A549 (cell line): ENCODE measurements around the gene PVALEF. TPM values are rescaled to one million over a fixed set of nuclear protein-coding genes. Genes with fewer than 3 reads are reported as not detected.

Source experiments
- ATAC-seq, 2 experiments: fragments of 200-7000 bp in 1 of 2; fragments of >200 bp in 1 of 2; cut with Nextera tagmentation in 1 of 2; cut with Tn5 transposase in 1 of 2; 3 replicates each; pipeline versions ENCODE4 v1.8.0 to v1.9.1; 2018 to 2020; ENCODE audit warnings: mild to moderate bottlenecking in 1 of 2, moderate library complexity in 1 of 2
- CTCF ChIA-PET: fragments of 300-600 bp; sonication (Branson Sonifier 250); formaldehyde crosslinking; extraction: SDS; loops from one replicate; lab custom pipeline; 2021; ENCODE audit warnings: antibody characterized with exemption, inconsistent platforms; lab: Yijun Ruan, JAX
- POLR2A ChIA-PET: fragments of 350-600 bp; formaldehyde crosslinking; extraction: SDS; loops from one replicate; lab custom pipeline; 2021; ENCODE audit warnings: antibody characterized with exemption, inconsistent platforms; lab: Yijun Ruan, JAX
- DNase-seq, 2 experiments: peaks; one replicate each; pipeline versions ENCODE4 v3.0.0 to v3.0.0-alpha.2; 2011 to 2016; ENCODE audit warnings: low read depth in 1 of 2, low spot score in 1 of 2
- FAIRE-seq: peaks from 2 replicates; lab custom pipeline; 2011; peaks lifted over from hg19 to GRCh38; lab: Jason Lieb, UNC
- H3K27ac ChIP-seq, 2 experiments: fragments of >200 bp; sonication (Bioruptor Twin); formaldehyde crosslinking; 3 replicates each; pipeline ENCODE4 v1.5.1; 2016 to 2017
- H3K4me1 ChIP-seq: fragments of >200 bp; sonication (Bioruptor Twin); formaldehyde crosslinking; 3 replicates; pipeline ENCODE4 v1.6.1; 2016
- H3K4me2 ChIP-seq: fragments of >200 bp; sonication (Bioruptor Twin); formaldehyde crosslinking; 3 replicates; pipeline ENCODE4 v1.6.1; 2016
- H3K4me3 ChIP-seq: fragments of >200 bp; sonication (Bioruptor Twin); formaldehyde crosslinking; 3 replicates; pipeline ENCODE4 v1.5.1; 2016
- H3K9me3 ChIP-seq: fragments of >200 bp; sonication (Bioruptor Twin); formaldehyde crosslinking; 3 replicates; pipeline ENCODE4 v1.6.1; 2016
- BHLHE40 ChIP-seq: IDR thresholded peaks from 2 replicates; pipeline ENCODE4 v1.6.1; 2012; ENCODE audit warnings: low read depth, low read length, inconsistent platforms
- CBX2 ChIP-seq: fragments of 200-600 bp; sonication (generic); IDR thresholded peaks from 2 replicates; pipeline ENCODE4 v1.6.1; 2016; ENCODE audit warnings: low read depth, mild to moderate bottlenecking, borderline replicate concordance
- CBX8 ChIP-seq: fragments of 200-600 bp; sonication (generic); IDR thresholded peaks from 2 replicates; pipeline ENCODE4 v1.6.1; 2016
- CEBPB ChIP-seq, 2 experiments: fragments of >200 bp in 1 of 2; sonication (Bioruptor Twin) in 1 of 2; formaldehyde crosslinking in 1 of 2; IDR thresholded peaks; 2 replicates each; pipeline ENCODE4 v1.6.1; 2012 to 2016
- CHD2 ChIP-seq: fragments of 150-350 bp; IDR thresholded peaks from 2 replicates; pipeline ENCODE4 v1.6.1; 2014; ENCODE audit warnings: low read length; ENCODE audit not compliant: partially characterized antibody
- EHF ChIP-seq: fragments of 250-450 bp; sonication (Bioruptor Pico); IDR thresholded peaks from 2 replicates; pipeline ENCODE4 v1.5.0; 2020; ENCODE audit warnings: mild to moderate bottlenecking
- EP300 ChIP-seq, 2 experiments: fragments of >200 bp; sonication (Bioruptor Twin); formaldehyde crosslinking; IDR thresholded peaks; 2 replicates in 1 of 2; 3 replicates in 1 of 2; pipeline ENCODE4 v1.6.1; 2016 to 2017
- HDAC2 ChIP-seq: fragments of 200-600 bp; sonication (generic); IDR thresholded peaks from 2 replicates; pipeline ENCODE4 v1.6.1; 2016
- JUNB ChIP-seq: fragments of >200 bp; sonication (Bioruptor Twin); formaldehyde crosslinking; IDR thresholded peaks from 2 replicates; pipeline ENCODE4 v1.6.1; 2016
- KDM1A ChIP-seq: fragments of 200-600 bp; sonication (generic); IDR thresholded peaks from 2 replicates; pipeline ENCODE4 v1.6.1; 2016; ENCODE audit warnings: low read depth, mild to moderate bottlenecking
- KDM5A ChIP-seq: fragments of 200-600 bp; sonication (generic); IDR thresholded peaks from 2 replicates; pipeline ENCODE4 v1.6.1; 2016; ENCODE audit warnings: antibody characterized with exemption, mild to moderate bottlenecking
- MYC ChIP-seq: IDR thresholded peaks from 2 replicates; pipeline ENCODE4 v1.6.1; 2012; ENCODE audit warnings: mild to moderate bottlenecking, inconsistent platforms, low read length, improper control_type of control experiment, borderline replicate concordance
- NPAS2 ChIP-seq: fragments of 250-450 bp; sonication (Bioruptor Pico); IDR thresholded peaks from 2 replicates; pipeline ENCODE4 v1.8.0; 2022; ENCODE audit warnings: mild to moderate bottlenecking, moderate library complexity, borderline replicate concordance
- NR3C1 ChIP-seq: fragments of >200 bp; sonication (Bioruptor Twin); formaldehyde crosslinking; IDR thresholded peaks from 3 replicates; pipeline ENCODE4 v1.6.1; 2017
- RAD21 ChIP-seq, 2 experiments: fragments of >200 bp in 1 of 2; sonication (Bioruptor Twin) in 1 of 2; formaldehyde crosslinking in 1 of 2; IDR thresholded peaks in 1 of 2; conservative IDR thresholded peaks in 1 of 2; 2 replicates in 1 of 2; 3 replicates in 1 of 2; pipeline ENCODE4 v1.6.1; 2012 to 2018; ENCODE audit warnings: inconsistent platforms in 1 of 2
- RARB ChIP-seq: fragments of 250-450 bp; sonication (Bioruptor Pico); IDR thresholded peaks from 2 replicates; pipeline ENCODE4 v1.8.0; 2021; ENCODE audit warnings: mild to moderate bottlenecking, moderate library complexity
- RCOR1 ChIP-seq: fragments of 150-350 bp; IDR thresholded peaks from 2 replicates; pipeline ENCODE4 v1.6.1; 2014; ENCODE audit warnings: antibody characterized with exemption, low read length, low read depth
- SREBF2 ChIP-seq: fragments of 450-650 bp; IDR thresholded peaks from 2 replicates; pipeline ENCODE4 v1.6.1; 2014; ENCODE audit warnings: mild to moderate bottlenecking, moderate library complexity
- TFCP2L1 ChIP-seq: fragments of 250-450 bp; sonication (Bioruptor Pico); IDR thresholded peaks from 2 replicates; pipeline ENCODE4 v1.5.0; 2021; ENCODE audit warnings: mild to moderate bottlenecking
- WGBS: methylation state at CpG from one replicate; pipeline ENCODE4 v1.1.6; 2017; ENCODE audit errors: missing lambda C conversion rate; 5-methylcytosine and 5-hydroxymethylcytosine counted together
- polyA plus RNA-seq, 4 experiments: library from polyadenylated mRNA; depleted of rRNA in 3 of 4; stranded (reverse); fragments of >200 nt; fragmentation: RNase III in 1 of 4; extraction: RNeasy Plus Mini Kit Qiagen cat#74134 plus additional on column Dnase treatment in 1 of 4; gene quantifications; 2 replicates in 3 of 4; 3 replicates in 1 of 4; pipeline ENCODE4 v1.2.3, GENCODE V29; 2011 to 2017
- TF ChIP-seq, protein P1 (sequence below): fragments of >200 bp; sonication (Bioruptor Twin); formaldehyde crosslinking; IDR thresholded peaks from 3 replicates; pipeline ENCODE4 v1.5.1; 2016
- TF ChIP-seq, protein P2 (sequence below): fragments of 150-350 bp; IDR thresholded peaks from 2 replicates; pipeline ENCODE4 v1.6.1; 2014; ENCODE audit warnings: low read depth, mild to moderate bottlenecking, low read length
- TF ChIP-seq, protein P3 (sequence below): fragments of >200 bp; sonication (Bioruptor Twin); formaldehyde crosslinking; IDR thresholded peaks from 3 replicates; pipeline ENCODE4 v1.6.1; 2016
- TF ChIP-seq, protein P4 (sequence below): fragments of 450-650 bp; IDR thresholded peaks from 2 replicates; pipeline ENCODE4 v1.6.1; 2014; ENCODE audit warnings: antibody characterized with exemption
- TF ChIP-seq, protein P5 (sequence below): IDR thresholded peaks from 2 replicates; pipeline ENCODE4 v1.6.1; 2012; ENCODE audit warnings: low read depth, borderline replicate concordance

Gene PVALEF
- polyA plus RNA-seq, 2 of the 4 experiments (the other 2 are of a cell fraction) = not detected

DNA sequence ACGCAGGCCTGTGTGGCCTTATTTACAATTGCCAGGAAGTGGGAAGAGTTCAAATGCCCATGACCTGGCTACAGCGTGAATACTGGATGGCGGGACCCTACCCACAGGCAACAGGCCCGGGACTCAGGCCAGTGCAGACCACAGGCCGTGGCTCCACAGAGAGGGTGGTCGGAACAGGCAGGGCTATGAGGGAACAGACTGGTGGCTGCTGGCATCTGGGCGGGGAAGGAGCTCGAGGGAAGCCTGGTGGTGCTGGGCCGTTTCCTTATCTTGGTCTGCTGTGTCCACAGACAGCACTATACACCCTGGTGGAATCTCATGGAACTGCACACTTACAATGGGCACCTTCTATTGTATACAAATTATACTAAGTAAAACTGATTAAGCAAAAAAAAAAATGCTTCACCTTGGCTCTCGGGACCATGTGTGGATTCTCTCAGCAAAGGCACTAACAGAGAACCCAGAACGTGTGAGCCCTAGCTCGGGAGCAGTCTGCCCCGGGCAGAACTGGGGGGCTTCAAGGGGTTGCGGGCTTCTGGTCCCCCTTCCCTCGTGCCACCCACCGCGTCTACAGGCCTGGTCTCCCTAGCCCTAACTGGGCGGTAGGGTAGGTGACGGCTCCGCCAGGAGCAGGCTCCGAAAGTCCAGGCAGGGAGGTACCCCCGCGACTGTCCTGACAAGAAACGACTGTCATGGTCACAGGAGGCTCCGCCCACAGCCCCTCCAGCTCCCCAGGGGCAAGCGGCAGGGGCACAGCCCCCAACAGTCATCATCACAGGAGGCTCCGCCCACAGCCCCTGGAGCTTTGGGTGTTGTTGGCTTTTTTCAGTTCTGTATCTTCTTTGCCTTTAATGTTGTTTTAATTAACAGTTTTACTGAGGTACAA, 35.6 kb downstream of the PVALEF start (continued):
- TF ChIP-seq, protein P1, sequence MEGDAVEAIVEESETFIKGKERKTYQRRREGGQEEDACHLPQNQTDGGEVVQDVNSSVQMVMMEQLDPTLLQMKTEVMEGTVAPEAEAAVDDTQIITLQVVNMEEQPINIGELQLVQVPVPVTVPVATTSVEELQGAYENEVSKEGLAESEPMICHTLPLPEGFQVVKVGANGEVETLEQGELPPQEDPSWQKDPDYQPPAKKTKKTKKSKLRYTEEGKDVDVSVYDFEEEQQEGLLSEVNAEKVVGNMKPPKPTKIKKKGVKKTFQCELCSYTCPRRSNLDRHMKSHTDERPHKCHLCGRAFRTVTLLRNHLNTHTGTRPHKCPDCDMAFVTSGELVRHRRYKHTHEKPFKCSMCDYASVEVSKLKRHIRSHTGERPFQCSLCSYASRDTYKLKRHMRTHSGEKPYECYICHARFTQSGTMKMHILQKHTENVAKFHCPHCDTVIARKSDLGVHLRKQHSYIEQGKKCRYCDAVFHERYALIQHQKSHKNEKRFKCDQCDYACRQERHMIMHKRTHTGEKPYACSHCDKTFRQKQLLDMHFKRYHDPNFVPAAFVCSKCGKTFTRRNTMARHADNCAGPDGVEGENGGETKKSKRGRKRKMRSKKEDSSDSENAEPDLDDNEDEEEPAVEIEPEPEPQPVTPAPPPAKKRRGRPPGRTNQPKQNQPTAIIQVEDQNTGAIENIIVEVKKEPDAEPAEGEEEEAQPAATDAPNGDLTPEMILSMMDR = peak; percentile 46
- TF ChIP-seq RAD21 (conservative IDR thresholded peaks at IDR 0.05 in 1 of 2, IDR thresholded peaks at IDR 0.05 in 1 of 2) (peak; percentile 38 to 49; a peak in 3 of 5 replicates), HDAC2 (no peak), KDM1A (no peak)
- TF ChIP-seq, protein P2, sequence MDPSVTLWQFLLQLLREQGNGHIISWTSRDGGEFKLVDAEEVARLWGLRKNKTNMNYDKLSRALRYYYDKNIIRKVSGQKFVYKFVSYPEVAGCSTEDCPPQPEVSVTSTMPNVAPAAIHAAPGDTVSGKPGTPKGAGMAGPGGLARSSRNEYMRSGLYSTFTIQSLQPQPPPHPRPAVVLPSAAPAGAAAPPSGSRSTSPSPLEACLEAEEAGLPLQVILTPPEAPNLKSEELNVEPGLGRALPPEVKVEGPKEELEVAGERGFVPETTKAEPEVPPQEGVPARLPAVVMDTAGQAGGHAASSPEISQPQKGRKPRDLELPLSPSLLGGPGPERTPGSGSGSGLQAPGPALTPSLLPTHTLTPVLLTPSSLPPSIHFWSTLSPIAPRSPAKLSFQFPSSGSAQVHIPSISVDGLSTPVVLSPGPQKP = no peak
- TF ChIP-seq, protein P3, sequence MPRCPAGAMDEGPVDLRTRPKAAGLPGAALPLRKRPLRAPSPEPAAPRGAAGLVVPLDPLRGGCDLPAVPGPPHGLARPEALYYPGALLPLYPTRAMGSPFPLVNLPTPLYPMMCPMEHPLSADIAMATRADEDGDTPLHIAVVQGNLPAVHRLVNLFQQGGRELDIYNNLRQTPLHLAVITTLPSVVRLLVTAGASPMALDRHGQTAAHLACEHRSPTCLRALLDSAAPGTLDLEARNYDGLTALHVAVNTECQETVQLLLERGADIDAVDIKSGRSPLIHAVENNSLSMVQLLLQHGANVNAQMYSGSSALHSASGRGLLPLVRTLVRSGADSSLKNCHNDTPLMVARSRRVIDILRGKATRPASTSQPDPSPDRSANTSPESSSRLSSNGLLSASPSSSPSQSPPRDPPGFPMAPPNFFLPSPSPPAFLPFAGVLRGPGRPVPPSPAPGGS = no peak

DNA sequence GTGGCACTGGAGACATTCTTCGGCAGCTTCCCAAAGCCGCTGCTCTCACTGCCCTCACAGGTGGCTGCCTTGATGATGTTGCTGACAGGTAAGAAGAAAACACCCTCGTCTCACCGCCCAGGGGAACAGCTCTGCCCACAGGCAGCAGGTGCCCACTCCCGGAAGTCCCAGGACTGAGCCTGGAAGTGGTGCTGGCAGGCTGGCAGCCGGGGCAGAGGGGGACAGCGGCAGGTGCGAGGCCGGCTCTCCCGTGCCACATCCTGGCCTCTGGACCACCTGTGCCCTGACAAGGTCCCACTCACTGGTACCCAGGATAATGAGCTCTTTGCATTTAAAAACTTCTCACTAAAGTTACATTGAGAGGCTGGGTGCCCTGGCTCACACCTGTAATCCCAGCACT, 37.0 kb downstream of the PVALEF start:
- Histone ChIP-seq H3K4me3 (no peak overlapping the region), H3K4me2 (no peak overlapping the region), H3K9me3 (no peaks in the 10 kb centered on the region), H3K4me1 (no peaks in the 10 kb centered on the region), H3K27ac (no peak overlapping the region)
- no peak for FAIRE-seq
- POLR2A ChIA-PET = no interaction called here
- DNase-seq = no peak
- 89% methylated on average over 10 of the region's 10 CpGs for WGBS
- TF ChIP-seq NR3C1 = no peak
- TF ChIP-seq RCOR1 = no peak
- TF ChIP-seq SREBF2 = no peak
- TF ChIP-seq NPAS2 = no peak
- TF ChIP-seq CHD2 = no peak
- no peak for TF ChIP-seq BHLHE40
- CTCF ChIA-PET = interaction anchor here (0.9 to 13.7 kb wide), 8 partner anchors 9 to 103 kb away, joined by 3 to 175 read pairs (median 15); no protein-coding TSS in a partner anchor
- ATAC-seq = no peak

DNA sequence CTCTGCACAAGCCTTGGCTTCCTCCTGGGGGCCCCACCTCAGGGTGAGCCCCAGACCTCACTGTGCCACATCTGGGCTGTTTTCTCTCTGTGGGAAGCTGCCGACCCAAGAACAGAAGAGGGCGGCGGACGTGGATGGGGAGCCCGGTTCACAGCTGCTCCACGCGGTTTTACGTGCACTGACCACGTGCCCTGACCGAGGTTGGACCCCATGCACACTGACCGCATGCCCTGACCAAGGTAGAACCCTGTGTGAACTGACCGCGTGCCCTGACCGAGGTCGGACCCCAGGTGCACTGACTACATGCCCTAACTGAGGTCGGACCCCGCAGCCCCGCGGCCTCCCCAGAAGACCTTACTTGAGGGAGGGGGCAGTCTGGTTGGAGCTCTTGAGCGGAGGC, 37.8 kb downstream of the PVALEF start:
- FAIRE-seq = no peak
- 96% methylated on average over 20 of the region's 20 CpGs for WGBS
- no peak for DNase-seq
- Histone ChIP-seq H3K4me2 (no peak overlapping the region), H3K4me3 (no peak overlapping the region), H3K9me3 (no peaks in the 10 kb centered on the region), H3K4me1 (no peaks in the 10 kb centered on the region), H3K27ac (no peak overlapping the region)
- ATAC-seq = no peak
- CTCF ChIA-PET = interaction anchor here (0.6 to 13.7 kb wide), 7 partner anchors 12 to 1149 kb away, joined by 3 to 175 read pairs (median 4); no protein-coding TSS in a partner anchor
- POLR2A ChIA-PET = no interaction called here
- TF ChIP-seq EHF (CRISPR knock-in tag) (no peak), CBX8 (no peak), TFCP2L1 (no peak), NPAS2 (no peak), EP300 (IDR thresholded peaks at IDR 0.05) (no peak), KDM5A (no peak), MYC (no peak), BHLHE40 (no peak), CEBPB (IDR thresholded peaks at IDR 0.05) (no peak), RARB (CRISPR knock-in tag) (no peak), JUNB (no peak), CBX2 (no peak)
- TF ChIP-seq, protein P4, sequence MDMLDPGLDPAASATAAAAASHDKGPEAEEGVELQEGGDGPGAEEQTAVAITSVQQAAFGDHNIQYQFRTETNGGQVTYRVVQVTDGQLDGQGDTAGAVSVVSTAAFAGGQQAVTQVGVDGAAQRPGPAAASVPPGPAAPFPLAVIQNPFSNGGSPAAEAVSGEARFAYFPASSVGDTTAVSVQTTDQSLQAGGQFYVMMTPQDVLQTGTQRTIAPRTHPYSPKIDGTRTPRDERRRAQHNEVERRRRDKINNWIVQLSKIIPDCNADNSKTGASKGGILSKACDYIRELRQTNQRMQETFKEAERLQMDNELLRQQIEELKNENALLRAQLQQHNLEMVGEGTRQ = no peak
- TF ChIP-seq, protein P5, sequence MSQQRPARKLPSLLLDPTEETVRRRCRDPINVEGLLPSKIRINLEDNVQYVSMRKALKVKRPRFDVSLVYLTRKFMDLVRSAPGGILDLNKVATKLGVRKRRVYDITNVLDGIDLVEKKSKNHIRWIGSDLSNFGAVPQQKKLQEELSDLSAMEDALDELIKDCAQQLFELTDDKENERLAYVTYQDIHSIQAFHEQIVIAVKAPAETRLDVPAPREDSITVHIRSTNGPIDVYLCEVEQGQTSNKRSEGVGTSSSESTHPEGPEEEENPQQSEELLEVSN = no peak
